ENCODE results near the gene DPF1.
"Not testable (repeated sequence)": the region's sequence is repeated elsewhere in the genome, so short reads cannot be mapped to it uniquely, and the experiment has no call there.

Gene DPF1

GRCh38 chr19:38224014-38224862 lies at the start of gene DPF1:
DPF1 (minus strand) TSS chr19:38224222; CDS start chr19:38224142, 80 bp downstream.
- H3K9me3 Mint-ChIP-seq: no peaks in the 10 kb centered on the region
- DNase-seq (ENCODE audit: low spot score in 2 of 2) (peak; percentile 31 to 69), ATAC-seq (peak; percentile 79)
- no peaks in the 10 kb centered on the region for H3K36me3 Mint-ChIP-seq
- no peak within 1 kb of the TSS for H3K27ac Mint-ChIP-seq
- peak within 1 kb of the TSS; percentile 64 for H3K4me3 Mint-ChIP-seq
- peaks cover 30% of the 10 kb centered on the region for H3K4me1 Mint-ChIP-seq

- Mint-ChIP-seq H3K4me3 (no peak overlapping the region), H3K4me1 (no peaks in the 10 kb centered on the region), H3K27ac (no peak overlapping the region), H3K9me3 (no peaks in the 10 kb centered on the region), H3K36me3 (no peaks in the 10 kb centered on the region)
- ATAC-seq (no peak), DNase-seq (ENCODE audit: low spot score in 2 of 2) (no peak)
These were observed 49.5 kb upstream of the DPF1 start for GRCh38 chr19:38273499-38273898.

GRCh38 chr19:38270587-38271167 lies 46.7 kb upstream of the DPF1 start:
- H3K4me1 Mint-ChIP-seq: peaks cover 15% of the 10 kb centered on the region

GRCh38 chr19:38268539-38268938 lies 44.5 kb upstream of the DPF1 start:
- DNase-seq (ENCODE audit: low spot score in 2 of 2) (no peak), ATAC-seq (no peak)
- Mint-ChIP-seq H3K36me3 (no peaks in the 10 kb centered on the region), H3K4me1 (peaks cover 30% of the 10 kb centered on the region), H3K27ac (no peak overlapping the region), H3K4me3 (no peak overlapping the region), H3K9me3 (no peaks in the 10 kb centered on the region)

More at GRCh38 chr19:38270587-38271167, 46.7 kb upstream of the DPF1 start:
- DNase-seq (ENCODE audit: low spot score in 2 of 2) (no peak), ATAC-seq (no peak)
- Mint-ChIP-seq H3K9me3 (no peaks in the 10 kb centered on the region), H3K27ac (peak overlapping the region; percentile 48), H3K4me3 (no peak overlapping the region), H3K36me3 (no peaks in the 10 kb centered on the region)

- H3K4me1 Mint-ChIP-seq: peaks cover 36% of the 10 kb centered on the region
- H3K4me3 Mint-ChIP-seq: no peak overlapping the region
- peak overlapping the region; percentile 73 for H3K27ac Mint-ChIP-seq
- H3K36me3 Mint-ChIP-seq: no peaks in the 10 kb centered on the region
- ATAC-seq: no peak
- DNase-seq (ENCODE audit: low spot score in 2 of 2): no peak
- no peaks in the 10 kb centered on the region for H3K9me3 Mint-ChIP-seq
These were observed 43.9 kb upstream of the DPF1 start for GRCh38 chr19:38267761-38268483.

GRCh38 chr19:38266981-38267597 lies 43.1 kb upstream of the DPF1 start:
- peak overlapping the region; percentile 73 for H3K27ac Mint-ChIP-seq
- no peak for ATAC-seq
- H3K36me3 Mint-ChIP-seq: no peaks in the 10 kb centered on the region
- H3K9me3 Mint-ChIP-seq: no peaks in the 10 kb centered on the region
- H3K4me3 Mint-ChIP-seq: no peak overlapping the region
- DNase-seq (ENCODE audit: low spot score in 2 of 2): no peak
- peaks cover 38% of the 10 kb centered on the region for H3K4me1 Mint-ChIP-seq

- Mint-ChIP-seq H3K36me3 (no peaks in the 10 kb centered on the region), H3K9me3 (no peaks in the 10 kb centered on the region), H3K4me1 (peaks cover 38% of the 10 kb centered on the region), H3K27ac (no peak overlapping the region), H3K4me3 (peak overlapping the region; percentile 76)
- DNase-seq (ENCODE audit: low spot score in 2 of 2) (no peak), ATAC-seq (no peak)
These were observed 42.0 kb upstream of the DPF1 start for GRCh38 chr19:38265921-38266429.

GRCh38 chr19:38265213-38265861 lies 41.3 kb upstream of the DPF1 start:
- ATAC-seq: no peak

GRCh38 chr19:38264486-38265212 lies 40.6 kb upstream of the DPF1 start, which contains the start of gene SPINT2:
SPINT2 (plus strand) TSS chr19:38264573; CDS start chr19:38264893, 320 bp downstream.
- Mint-ChIP-seq H3K27ac (peak within 1 kb of the TSS; percentile 94), H3K4me3 (peak within 1 kb of the TSS; percentile 76), H3K4me1 (peaks cover 38% of the 10 kb centered on the region), H3K9me3 (no peaks in the 10 kb centered on the region), H3K36me3 (no peaks in the 10 kb centered on the region)
- DNase-seq (ENCODE audit: low spot score in 2 of 2) (peak; percentile 42 to 70), ATAC-seq (peak; percentile 61)

More at GRCh38 chr19:38265213-38265861, 41.3 kb upstream of the DPF1 start:
- Mint-ChIP-seq H3K36me3 (no peaks in the 10 kb centered on the region), H3K4me3 (peak overlapping the region; percentile 76), H3K27ac (no peak overlapping the region), H3K4me1 (peaks cover 38% of the 10 kb centered on the region), H3K9me3 (no peaks in the 10 kb centered on the region)
- no peak for DNase-seq (ENCODE audit: low spot score in 2 of 2)

- H3K4me3 Mint-ChIP-seq: peak overlapping the region; percentile 76
- H3K4me1 Mint-ChIP-seq: peaks cover 38% of the 10 kb centered on the region
- peak overlapping the region; percentile 94 for H3K27ac Mint-ChIP-seq
- no peaks in the 10 kb centered on the region for H3K9me3 Mint-ChIP-seq
- ATAC-seq: peak; percentile 87
- peak in 1 of 2 donors; percentile 4 for DNase-seq (ENCODE audit: low spot score in 2 of 2)
- no peaks in the 10 kb centered on the region for H3K36me3 Mint-ChIP-seq
These were observed 39.9 kb upstream of the DPF1 start for GRCh38 chr19:38263689-38264485.

GRCh38 chr19:38262585-38263268 lies 38.7 kb upstream of the DPF1 start:
- Mint-ChIP-seq H3K27ac (peak overlapping the region; percentile 94), H3K36me3 (no peaks in the 10 kb centered on the region), H3K9me3 (no peaks in the 10 kb centered on the region), H3K4me1 (peaks cover 34% of the 10 kb centered on the region), H3K4me3 (peak overlapping the region; percentile 76)
- DNase-seq (ENCODE audit: low spot score in 2 of 2) (no peak), ATAC-seq (no peak)

- ATAC-seq; DNase-seq (ENCODE audit: low spot score in 2 of 2); H3K27ac Mint-ChIP-seq; H3K9me3 Mint-ChIP-seq; H3K36me3 Mint-ChIP-seq; H3K4me3 Mint-ChIP-seq: not testable (repeated sequence)
- peaks cover 27% of the 10 kb centered on the region for H3K4me1 Mint-ChIP-seq
These were observed 37.9 kb upstream of the DPF1 start for GRCh38 chr19:38261942-38262341.

All from stimulated activated effector memory CD8-positive, alpha-beta T cell treated with anti-CD3 and anti-CD28 coated beads, Interleukin-12 subunit alpha, Interleukin-12 subunit beta, amount 100 ng/mL, for 72 hours (primary cell).